HG03439 (cell line): ENCODE results near the gene DVL1.
A peak's percentile ranks its signal among the peaks of the same experiment; 100 is the strongest.
"Not testable (repeated sequence)": the region's sequence is repeated elsewhere in the genome, so short reads cannot be mapped to it uniquely, and the experiment has no call there.

ENCODE experiments used
- ATAC-seq: cut with Tn5 transposase; IDR thresholded peaks from one replicate; pipeline ENCODE4 v1.9.1; 2021; ENCODE audit warnings: mild to moderate bottlenecking, moderate library complexity; ENCODE audit not compliant: unreplicated experiment

DVL1 gene

GRCh38 chr1:1328254-1328653, 21.0 kb downstream of the DVL1 start:
- no peak for ATAC-seq

- no peak for ATAC-seq
Measured at GRCh38 chr1:1327291-1327690, 21.9 kb downstream of the DVL1 start.

- ATAC-seq, result no peak
Measured at GRCh38 chr1:1326075-1326605, 23.1 kb downstream of the DVL1 start.

- no peak for ATAC-seq
Measured at GRCh38 chr1:1325288-1326074, 23.7 kb downstream of the DVL1 start.

GRCh38 chr1:1324524-1325287, 24.5 kb downstream of the DVL1 start, which contains the start of the genes CPTP and INTS11:
CPTP (plus strand) TSS chr1:1324802; CDS start chr1:1326911, 2,109 bp downstream.
INTS11 (minus strand) TSS chr1:1324660; CDS start chr1:1324608, 52 bp downstream.
- peak; percentile 62 for ATAC-seq

GRCh38 chr1:1324084-1324523, 25.1 kb downstream of the DVL1 start:
- ATAC-seq, result peak; percentile 26

GRCh38 chr1:1322952-1323351, 26.3 kb downstream of the DVL1 start:
- no peak for ATAC-seq

GRCh38 chr1:1322418-1322817, 26.8 kb downstream of the DVL1 start:
- no peak for ATAC-seq

- no peak for ATAC-seq
Measured at GRCh38 chr1:1321477-1321876, 27.7 kb downstream of the DVL1 start.

- no peak for ATAC-seq
Measured at GRCh38 chr1:1320666-1321448, 28.4 kb downstream of the DVL1 start.

- ATAC-seq, result no peak
Measured at GRCh38 chr1:1319646-1319941, 29.6 kb downstream of the DVL1 start.

GRCh38 chr1:1318777-1319645, 30.2 kb downstream of the DVL1 start:
- ATAC-seq, result no peak

GRCh38 chr1:1318131-1318652, 31.0 kb downstream of the DVL1 start:
- no peak for ATAC-seq

GRCh38 chr1:1317420-1317819, 31.8 kb downstream of the DVL1 start:
- ATAC-seq, result no peak

- ATAC-seq, result not testable (repeated sequence)
Measured at GRCh38 chr1:1316199-1316598, 33.0 kb downstream of the DVL1 start.

- no peak for ATAC-seq
Measured at GRCh38 chr1:1315435-1315954, 33.7 kb downstream of the DVL1 start.

- no peak for ATAC-seq
Measured at GRCh38 chr1:1314678-1315335, 34.4 kb downstream of the DVL1 start.

GRCh38 chr1:1314237-1314586, 35.0 kb downstream of the DVL1 start:
- ATAC-seq, result no peak

GRCh38 chr1:1313500-1314236, 35.5 kb downstream of the DVL1 start:
- ATAC-seq, result no peak
